ENCODE data around the gene CDC42BPA.
"Not testable (repeated sequence)": the region's sequence is repeated elsewhere in the genome, so short reads cannot be mapped to it uniquely, and the experiment has no call there.

CDC42BPA gene

GRCh38 chr1:226962421-226963391, 355.6 kb downstream of the CDC42BPA start:
- H3K36me3 ChIP-seq (ENCODE audit: control insufficient read depth, insufficient read depth, low read length): no peaks in the 10 kb centered on the region
- H3K9me3 ChIP-seq (ENCODE audit: control insufficient read depth, low read length): no peaks in the 10 kb centered on the region
- no peak overlapping the region for H3K27ac ChIP-seq (ENCODE audit: insufficient read depth, low read depth, low read length, poor library complexity, severe bottlenecking)
- no peaks in the 10 kb centered on the region for H3K4me1 ChIP-seq (ENCODE audit: control insufficient read depth, insufficient read depth, low read length)
- H3K4me3 ChIP-seq (ENCODE audit: insufficient read depth, low read depth, low read length): no peak overlapping the region
- 94 to 95% methylated on average over 28 of the region's 28 CpGs for WGBS, 2 experiments
- no peaks in the 10 kb centered on the region for H3K27me3 ChIP-seq (ENCODE audit: control insufficient read depth, insufficient read depth, low read length, poor library complexity, severe bottlenecking)

GRCh38 chr1:226960944-226961765, 357.1 kb downstream of the CDC42BPA start:
- H3K27me3 ChIP-seq (ENCODE audit: control insufficient read depth, insufficient read depth, low read length, poor library complexity, severe bottlenecking): no peaks in the 10 kb centered on the region
- H3K4me1 ChIP-seq (ENCODE audit: control insufficient read depth, insufficient read depth, low read length): no peaks in the 10 kb centered on the region
- H3K27ac ChIP-seq (ENCODE audit: insufficient read depth, low read depth, low read length, poor library complexity, severe bottlenecking): no peak overlapping the region
- 95 to 97% methylated on average over 13 of the region's 13 CpGs for WGBS, 2 experiments
- H3K4me3 ChIP-seq (ENCODE audit: insufficient read depth, low read depth, low read length): no peak overlapping the region
- H3K9me3 ChIP-seq (ENCODE audit: control insufficient read depth, low read length): no peaks in the 10 kb centered on the region
- no peaks in the 10 kb centered on the region for H3K36me3 ChIP-seq (ENCODE audit: control insufficient read depth, insufficient read depth, low read length)

- Histone ChIP-seq H3K4me3 (ENCODE audit: insufficient read depth, low read depth, low read length) (no peak overlapping the region), H3K27me3 (ENCODE audit: control insufficient read depth, insufficient read depth, low read length, poor library complexity, severe bottlenecking) (no peaks in the 10 kb centered on the region)
- WGBS, 2 experiments: 81 to 83% methylated on average over 5 of the region's 5 CpGs
Measured at GRCh38 chr1:226960256-226960655, 358.0 kb downstream of the CDC42BPA start.

GRCh38 chr1:226958300-226958699, 360.0 kb downstream of the CDC42BPA start:
- Histone ChIP-seq H3K4me3 (ENCODE audit: insufficient read depth, low read depth, low read length) (no peak overlapping the region), H3K4me1 (ENCODE audit: control insufficient read depth, insufficient read depth, low read length) (no peaks in the 10 kb centered on the region), H3K36me3 (ENCODE audit: control insufficient read depth, insufficient read depth, low read length) (no peaks in the 10 kb centered on the region), H3K27ac (ENCODE audit: insufficient read depth, low read depth, low read length, poor library complexity, severe bottlenecking) (no peak overlapping the region), H3K9me3 (ENCODE audit: control insufficient read depth, low read length) (no peaks in the 10 kb centered on the region), H3K27me3 (ENCODE audit: control insufficient read depth, insufficient read depth, low read length, poor library complexity, severe bottlenecking) (no peaks in the 10 kb centered on the region)
- 90 to 91% methylated on average over 13 of the region's 13 CpGs for WGBS, 2 experiments

More at GRCh38 chr1:226960256-226960655, 358.0 kb downstream of the CDC42BPA start:
- Histone ChIP-seq H3K36me3 (ENCODE audit: control insufficient read depth, insufficient read depth, low read length) (no peaks in the 10 kb centered on the region), H3K9me3 (ENCODE audit: control insufficient read depth, low read length) (no peaks in the 10 kb centered on the region), H3K4me1 (ENCODE audit: control insufficient read depth, insufficient read depth, low read length) (no peaks in the 10 kb centered on the region), H3K27ac (ENCODE audit: insufficient read depth, low read depth, low read length, poor library complexity, severe bottlenecking) (no peak overlapping the region)

DNA sequence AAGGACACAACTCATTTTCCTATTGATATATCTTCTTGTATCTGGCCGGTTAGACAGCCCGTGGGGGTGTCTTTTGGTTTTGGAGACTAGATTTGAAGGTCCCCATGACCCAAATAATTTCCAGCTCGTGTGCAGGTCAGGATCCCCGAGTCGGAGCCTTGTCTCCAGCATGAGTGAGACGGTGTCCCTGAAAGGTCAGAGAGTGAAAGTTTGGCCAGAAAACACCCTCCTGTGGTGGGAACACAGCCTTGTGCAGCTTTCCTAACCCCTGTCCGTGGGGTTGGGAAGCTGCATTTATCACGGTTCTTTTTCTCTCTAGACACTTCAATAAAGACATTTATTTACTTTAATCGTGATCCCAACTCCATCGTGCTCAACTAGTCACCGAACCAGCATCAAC, 360.6 kb downstream of the CDC42BPA start:
- no peaks in the 10 kb centered on the region for H3K9me3 ChIP-seq (ENCODE audit: control insufficient read depth, low read length)
- H3K27me3 ChIP-seq (ENCODE audit: control insufficient read depth, insufficient read depth, low read length, poor library complexity, severe bottlenecking): no peaks in the 10 kb centered on the region
- H3K4me1 ChIP-seq (ENCODE audit: control insufficient read depth, insufficient read depth, low read length): no peaks in the 10 kb centered on the region
- H3K4me3 ChIP-seq (ENCODE audit: insufficient read depth, low read depth, low read length): no peak overlapping the region
- H3K36me3 ChIP-seq (ENCODE audit: control insufficient read depth, insufficient read depth, low read length): no peaks in the 10 kb centered on the region
- H3K27ac ChIP-seq (ENCODE audit: insufficient read depth, low read depth, low read length, poor library complexity, severe bottlenecking): no peak overlapping the region
- 94 to 95% methylated on average over 11 of the region's 11 CpGs for WGBS, 2 experiments

DNA sequence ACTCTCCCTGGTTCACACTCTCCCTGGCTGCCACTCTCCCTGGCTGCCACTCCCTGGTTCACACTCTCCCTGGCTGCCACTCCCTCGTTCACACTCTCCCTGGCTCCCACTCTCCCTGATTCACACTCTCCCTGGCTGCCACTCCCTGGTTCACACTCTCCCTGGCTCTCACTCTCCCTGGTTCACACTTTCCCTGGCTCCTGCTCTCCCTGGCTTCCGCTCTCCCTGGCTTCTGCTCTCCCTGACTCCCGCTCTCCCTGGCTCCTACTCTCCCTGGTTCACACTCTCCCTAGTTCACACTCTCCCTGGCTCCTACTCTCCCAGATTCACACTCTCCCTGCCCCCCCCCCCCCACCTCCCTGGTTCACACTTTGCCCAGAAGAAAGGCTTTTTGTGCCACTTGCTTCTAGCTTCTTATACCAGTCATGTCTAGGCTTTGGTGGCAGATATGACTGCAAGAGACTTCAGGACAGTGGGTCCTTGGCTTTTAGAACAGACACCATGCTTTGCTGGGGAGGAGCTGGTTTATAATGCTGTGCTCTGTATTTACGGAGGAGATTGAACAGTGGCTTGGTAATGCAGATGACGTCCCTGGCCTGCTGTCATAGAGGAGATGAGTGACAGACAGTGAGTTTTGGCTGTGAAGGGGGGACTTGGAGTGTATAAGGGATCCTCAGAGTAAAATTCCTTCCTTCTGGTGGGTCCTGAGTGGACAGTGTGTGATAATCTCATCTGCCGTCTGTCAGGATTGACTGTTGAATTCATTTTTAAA, 361.2 kb downstream of the CDC42BPA start:
- Histone ChIP-seq H3K27me3 (ENCODE audit: control insufficient read depth, insufficient read depth, low read length, poor library complexity, severe bottlenecking) (no peaks in the 10 kb centered on the region), H3K4me1 (ENCODE audit: control insufficient read depth, insufficient read depth, low read length) (no peaks in the 10 kb centered on the region), H3K9me3 (ENCODE audit: control insufficient read depth, low read length) (no peaks in the 10 kb centered on the region), H3K36me3 (ENCODE audit: control insufficient read depth, insufficient read depth, low read length) (no peaks in the 10 kb centered on the region), H3K4me3 (ENCODE audit: insufficient read depth, low read depth, low read length) (no peak overlapping the region), H3K27ac (ENCODE audit: insufficient read depth, low read depth, low read length, poor library complexity, severe bottlenecking) (no peak overlapping the region)
- whole genome bisulfite sequencing, 2 experiments: 93 to 94% methylated on average over 6 of the region's 6 CpGs

GRCh38 chr1:226955857-226956256, 362.4 kb downstream of the CDC42BPA start:
- WGBS, 2 experiments: 93 to 95% methylated on average over 2 of the region's 2 CpGs
- H3K9me3 ChIP-seq (ENCODE audit: control insufficient read depth, low read length); H3K4me1 ChIP-seq (ENCODE audit: control insufficient read depth, insufficient read depth, low read length); H3K36me3 ChIP-seq (ENCODE audit: control insufficient read depth, insufficient read depth, low read length); H3K27ac ChIP-seq (ENCODE audit: insufficient read depth, low read depth, low read length, poor library complexity, severe bottlenecking); H3K27me3 ChIP-seq (ENCODE audit: control insufficient read depth, insufficient read depth, low read length, poor library complexity, severe bottlenecking); H3K4me3 ChIP-seq (ENCODE audit: insufficient read depth, low read depth, low read length): not testable (repeated sequence)

DNA sequence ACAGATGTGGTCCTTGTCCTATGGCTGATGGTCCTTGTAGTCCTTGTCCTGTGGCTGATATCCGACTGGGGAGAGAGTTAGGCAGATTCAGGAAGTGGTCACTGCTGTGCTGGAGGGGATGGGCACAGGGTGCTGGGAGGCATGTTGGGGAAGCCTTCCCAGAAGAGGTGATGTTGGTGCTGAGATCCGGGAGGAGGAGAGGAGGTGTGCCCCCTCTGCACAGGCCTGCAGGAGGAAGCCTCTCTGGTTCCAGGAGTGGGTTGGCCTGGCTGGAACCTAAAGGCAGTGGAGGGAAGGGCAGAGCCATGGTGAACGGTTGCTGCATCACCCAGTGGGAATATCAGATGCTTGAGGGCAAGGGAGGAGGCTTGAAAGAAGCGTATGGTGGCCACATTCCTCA, 363.5 kb downstream of the CDC42BPA start:
- no peaks in the 10 kb centered on the region for H3K27me3 ChIP-seq (ENCODE audit: control insufficient read depth, insufficient read depth, low read length, poor library complexity, severe bottlenecking)
- no peak overlapping the region for H3K27ac ChIP-seq (ENCODE audit: insufficient read depth, low read depth, low read length, poor library complexity, severe bottlenecking)
- no peaks in the 10 kb centered on the region for H3K4me1 ChIP-seq (ENCODE audit: control insufficient read depth, insufficient read depth, low read length)
- no peaks in the 10 kb centered on the region for H3K36me3 ChIP-seq (ENCODE audit: control insufficient read depth, insufficient read depth, low read length)
- H3K4me3 ChIP-seq (ENCODE audit: insufficient read depth, low read depth, low read length): no peak overlapping the region
- H3K9me3 ChIP-seq (ENCODE audit: control insufficient read depth, low read length): no peaks in the 10 kb centered on the region
- WGBS, 2 experiments: 88 to 90% methylated on average over 4 of the region's 4 CpGs

GRCh38 chr1:226954337-226954736, 364.0 kb downstream of the CDC42BPA start:
- no peaks in the 10 kb centered on the region for H3K36me3 ChIP-seq (ENCODE audit: control insufficient read depth, insufficient read depth, low read length)
- 95% methylated on average over 6 of the region's 6 CpGs for WGBS, 2 experiments
- H3K4me1 ChIP-seq (ENCODE audit: control insufficient read depth, insufficient read depth, low read length): no peaks in the 10 kb centered on the region
- H3K9me3 ChIP-seq (ENCODE audit: control insufficient read depth, low read length): no peaks in the 10 kb centered on the region
- H3K27ac ChIP-seq (ENCODE audit: insufficient read depth, low read depth, low read length, poor library complexity, severe bottlenecking): no peak overlapping the region
- H3K27me3 ChIP-seq (ENCODE audit: control insufficient read depth, insufficient read depth, low read length, poor library complexity, severe bottlenecking): no peaks in the 10 kb centered on the region
- H3K4me3 ChIP-seq (ENCODE audit: insufficient read depth, low read depth, low read length): no peak overlapping the region
